Measurements from ENCODE around the gene PANX3. TPM values are rescaled to one million over a fixed set of nuclear protein-coding genes. Genes with fewer than 3 reads are reported as not detected.

Gene PANX3
- total RNA-seq, result not detected

- H3K9me3 Mint-ChIP-seq, result no peaks in the 10 kb centered on the region
- H3K4me1 Mint-ChIP-seq, result no peaks in the 10 kb centered on the region
- no peak for ATAC-seq (replicated peaks)
- no peaks in the 10 kb centered on the region for H3K27me3 Mint-ChIP-seq
- no peak within 1 kb of the TSS for H3K27ac Mint-ChIP-seq
- H3K36me3 Mint-ChIP-seq (ENCODE audit: low read depth), result no peaks in the 10 kb centered on the region
- H3K4me3 Mint-ChIP-seq, result no peak within 1 kb of the TSS
Observed at GRCh38 chr11:124611064-124611463, at the start of gene PANX3. Gene PANX3, plus strand, starts transcription at chr11:124611428. Its CDS starts 129 bp downstream, at chr11:124611557.

DNA sequence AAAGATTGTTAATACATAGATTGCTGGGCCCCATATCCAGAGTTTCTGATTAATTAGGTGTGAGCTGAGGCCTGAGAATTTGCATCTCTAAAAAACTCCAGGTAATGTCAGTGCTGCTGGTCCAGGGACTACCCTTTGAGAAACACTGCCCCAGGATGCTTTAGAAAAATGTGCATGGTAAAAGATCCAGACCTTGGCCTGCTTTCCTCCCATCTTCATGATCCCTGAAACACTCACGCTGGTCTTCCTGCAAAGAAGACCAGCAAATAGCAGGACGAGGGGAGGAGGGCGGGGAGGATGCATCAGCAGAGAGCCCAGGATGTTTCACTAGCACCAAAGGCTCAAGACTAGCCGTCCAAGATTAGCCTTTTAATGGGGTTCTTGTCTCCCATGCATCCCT, 41.5 kb upstream of the PANX3 start, which contains the start of gene OR8A1:
Gene OR8A1 (plus strand): TSS at position 301 of the 400 bp plus-strand sequence. CDS start 123 bp downstream, outside the sequence.
- no peaks in the 10 kb centered on the region for H3K4me1 Mint-ChIP-seq
- no peak within 1 kb of the TSS for H3K27ac Mint-ChIP-seq
- ATAC-seq (replicated peaks), result no peak
- H3K36me3 Mint-ChIP-seq (ENCODE audit: low read depth), result no peaks in the 10 kb centered on the region
- no peaks in the 10 kb centered on the region for H3K9me3 Mint-ChIP-seq
- H3K27me3 Mint-ChIP-seq, result peaks cover 35% of the 10 kb centered on the region
- H3K4me3 Mint-ChIP-seq, result no peak within 1 kb of the TSS

DNA sequence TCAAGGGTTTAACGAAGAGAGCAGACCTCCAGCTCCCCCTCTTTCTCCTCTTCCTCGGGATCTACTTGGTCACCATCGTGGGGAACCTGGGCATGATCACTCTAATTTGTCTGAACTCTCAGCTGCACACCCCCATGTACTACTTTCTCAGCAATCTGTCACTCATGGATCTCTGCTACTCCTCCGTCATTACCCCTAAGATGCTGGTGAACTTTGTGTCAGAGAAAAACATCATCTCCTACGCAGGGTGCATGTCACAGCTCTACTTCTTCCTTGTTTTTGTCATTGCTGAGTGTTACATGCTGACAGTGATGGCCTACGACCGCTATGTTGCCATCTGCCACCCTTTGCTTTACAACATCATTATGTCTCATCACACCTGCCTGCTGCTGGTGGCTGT, 41.1 kb upstream of the PANX3 start:
- H3K27me3 Mint-ChIP-seq, result peaks cover 35% of the 10 kb centered on the region
- no peak overlapping the region for H3K4me3 Mint-ChIP-seq
- no peaks in the 10 kb centered on the region for H3K36me3 Mint-ChIP-seq (ENCODE audit: low read depth)

DNA sequence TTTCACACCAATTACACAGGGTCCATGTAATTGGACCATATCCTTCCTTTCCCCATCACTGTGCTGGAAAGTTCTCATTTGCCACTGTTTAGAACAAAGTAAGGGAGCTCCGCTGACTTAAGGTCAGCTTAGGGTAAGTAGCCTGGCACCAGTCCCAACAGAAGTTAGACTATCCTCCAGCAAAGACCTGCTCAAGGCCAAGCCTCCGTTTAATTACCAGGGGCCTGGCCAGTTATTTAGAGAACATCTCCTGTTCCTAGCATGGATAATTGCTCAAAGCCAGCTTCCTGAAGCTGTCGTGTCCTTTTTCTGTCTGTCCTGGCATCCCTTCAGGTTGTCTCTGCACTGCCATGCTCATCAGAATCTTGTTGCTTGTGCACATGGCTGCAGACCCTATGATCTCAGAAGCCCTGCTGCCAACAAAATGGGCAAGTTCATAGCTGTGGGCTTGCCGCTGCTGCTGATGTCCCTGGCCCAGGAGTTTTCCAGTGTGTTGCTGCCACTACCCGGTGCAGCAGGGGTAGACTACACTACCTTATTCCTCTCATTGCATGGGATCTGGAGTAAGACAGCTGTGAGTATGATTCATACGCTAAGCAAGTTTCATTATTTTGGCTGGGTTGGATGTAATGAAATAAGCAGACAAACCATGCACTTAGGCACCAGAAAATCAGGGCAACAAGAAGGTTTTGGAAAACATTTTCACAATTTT, 33.4 kb upstream of the PANX3 start:
- no peak for ATAC-seq (replicated peaks)
- H3K4me3 Mint-ChIP-seq, result no peak overlapping the region
- H3K4me1 Mint-ChIP-seq, result no peaks in the 10 kb centered on the region
- no peaks in the 10 kb centered on the region for H3K36me3 Mint-ChIP-seq (ENCODE audit: low read depth)
- no peaks in the 10 kb centered on the region for H3K9me3 Mint-ChIP-seq
- H3K27ac Mint-ChIP-seq, result no peak overlapping the region
- peaks cover 26% of the 10 kb centered on the region for H3K27me3 Mint-ChIP-seq

More for the DNA sequence above, 41.1 kb upstream of the PANX3 start:
- no peaks in the 10 kb centered on the region for H3K4me1 Mint-ChIP-seq
- ATAC-seq (replicated peaks), result no peak
- no peaks in the 10 kb centered on the region for H3K9me3 Mint-ChIP-seq
- no peak overlapping the region for H3K27ac Mint-ChIP-seq

- Mint-ChIP-seq H3K27ac (no peak overlapping the region), H3K36me3 (ENCODE audit: low read depth) (no peaks in the 10 kb centered on the region), H3K27me3 (peaks cover 23% of the 10 kb centered on the region), H3K4me1 (no peaks in the 10 kb centered on the region), H3K9me3 (no peaks in the 10 kb centered on the region), H3K4me3 (no peak overlapping the region)
- ATAC-seq (replicated peaks), result no peak
Observed at GRCh38 chr11:124578761-124579160, 32.5 kb upstream of the PANX3 start.

GRCh38 chr11:124581817-124582216, 29.4 kb upstream of the PANX3 start:
- Mint-ChIP-seq H3K36me3 (ENCODE audit: low read depth) (no peaks in the 10 kb centered on the region), H3K4me1 (no peaks in the 10 kb centered on the region), H3K27ac (no peak overlapping the region), H3K9me3 (no peaks in the 10 kb centered on the region), H3K4me3 (no peak overlapping the region), H3K27me3 (peaks cover 9% of the 10 kb centered on the region)
- no peak for ATAC-seq (replicated peaks)

DNA sequence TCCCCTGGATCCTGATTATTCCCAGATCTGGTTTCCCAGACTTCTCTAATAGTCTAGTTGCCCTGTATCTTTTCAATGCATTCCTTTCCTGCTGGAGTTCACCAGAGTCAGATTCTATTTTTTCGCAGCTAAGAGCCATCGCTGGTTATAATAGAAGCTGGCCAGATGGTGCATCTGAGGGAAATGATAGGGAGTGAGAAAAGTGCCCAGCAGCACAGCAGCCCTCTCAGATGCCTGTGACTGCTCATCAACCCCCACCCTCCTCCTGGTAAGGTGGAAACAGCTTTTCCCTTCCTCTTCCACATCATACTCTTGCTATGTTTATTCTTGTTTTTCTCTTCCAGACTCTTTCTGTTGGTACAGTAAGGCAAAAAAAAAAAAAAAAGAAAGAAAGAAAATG, 28.7 kb upstream of the PANX3 start:
- Mint-ChIP-seq H3K27me3 (peaks cover 14% of the 10 kb centered on the region), H3K9me3 (no peaks in the 10 kb centered on the region), H3K36me3 (ENCODE audit: low read depth) (no peaks in the 10 kb centered on the region), H3K27ac (no peak overlapping the region), H3K4me1 (no peaks in the 10 kb centered on the region), H3K4me3 (no peak overlapping the region)
- no peak for ATAC-seq (replicated peaks)

DNA sequence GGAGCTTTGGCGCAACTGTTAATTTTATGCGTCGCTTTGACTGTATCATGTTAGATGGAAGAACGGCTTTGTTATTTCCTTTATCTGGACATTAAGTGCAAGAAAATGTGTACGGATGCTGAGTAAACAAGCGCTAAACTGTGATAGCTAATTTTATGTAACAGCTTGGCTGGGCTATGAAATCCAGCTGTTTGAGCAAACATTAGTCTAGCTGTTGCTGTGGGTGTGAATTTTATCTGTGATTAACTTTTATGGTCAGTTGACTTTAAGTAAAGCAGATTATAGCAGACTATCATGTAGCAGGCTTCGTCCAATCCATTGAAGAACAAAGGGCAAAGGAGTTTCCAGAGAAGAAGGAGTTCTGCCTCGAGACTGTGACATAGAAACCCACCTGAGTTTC, 27.4 kb upstream of the PANX3 start:
- Mint-ChIP-seq H3K9me3 (no peaks in the 10 kb centered on the region), H3K4me3 (no peak overlapping the region), H3K27ac (no peak overlapping the region), H3K4me1 (no peaks in the 10 kb centered on the region), H3K36me3 (ENCODE audit: low read depth) (no peaks in the 10 kb centered on the region), H3K27me3 (peaks cover 21% of the 10 kb centered on the region)
- ATAC-seq (replicated peaks), result no peak

DNA sequence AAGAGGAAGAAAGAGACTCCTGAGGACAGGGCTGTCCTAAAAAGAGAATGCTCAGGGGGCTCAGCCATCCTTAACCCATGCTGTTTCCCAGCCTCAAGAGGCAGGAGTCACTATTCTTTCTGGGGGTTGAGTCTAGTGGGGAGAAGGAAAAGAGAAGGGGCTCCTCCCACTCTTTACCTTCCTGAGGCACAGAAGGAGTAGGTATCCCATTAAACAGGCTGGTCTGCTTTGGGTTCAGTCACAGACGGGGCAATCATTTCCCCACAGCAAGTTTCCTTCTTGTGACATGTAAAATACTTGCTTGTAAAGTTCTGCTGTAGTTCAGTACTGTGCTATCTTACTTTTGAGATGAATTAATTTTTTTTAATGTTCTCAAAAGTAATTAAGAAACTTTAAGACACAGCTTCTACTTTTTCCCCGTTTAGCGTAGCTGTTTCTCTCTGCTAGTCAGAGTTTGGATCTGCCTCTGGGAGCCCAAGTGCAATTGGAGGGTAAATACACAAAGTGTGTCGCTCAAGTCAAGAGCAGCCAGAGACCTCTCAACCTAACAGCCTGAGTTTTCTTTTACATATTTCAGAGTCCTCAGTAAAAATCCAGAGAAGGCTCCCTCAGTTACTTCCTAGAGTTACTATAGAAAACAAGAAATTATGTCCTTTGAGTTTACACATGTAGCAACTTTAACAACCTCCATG, 26.4 kb upstream of the PANX3 start:
- Mint-ChIP-seq H3K36me3 (ENCODE audit: low read depth) (no peaks in the 10 kb centered on the region), H3K27ac (no peak overlapping the region), H3K9me3 (no peaks in the 10 kb centered on the region), H3K4me1 (no peaks in the 10 kb centered on the region), H3K4me3 (no peak overlapping the region), H3K27me3 (peaks cover 24% of the 10 kb centered on the region)
- no peak for ATAC-seq (replicated peaks)

DNA sequence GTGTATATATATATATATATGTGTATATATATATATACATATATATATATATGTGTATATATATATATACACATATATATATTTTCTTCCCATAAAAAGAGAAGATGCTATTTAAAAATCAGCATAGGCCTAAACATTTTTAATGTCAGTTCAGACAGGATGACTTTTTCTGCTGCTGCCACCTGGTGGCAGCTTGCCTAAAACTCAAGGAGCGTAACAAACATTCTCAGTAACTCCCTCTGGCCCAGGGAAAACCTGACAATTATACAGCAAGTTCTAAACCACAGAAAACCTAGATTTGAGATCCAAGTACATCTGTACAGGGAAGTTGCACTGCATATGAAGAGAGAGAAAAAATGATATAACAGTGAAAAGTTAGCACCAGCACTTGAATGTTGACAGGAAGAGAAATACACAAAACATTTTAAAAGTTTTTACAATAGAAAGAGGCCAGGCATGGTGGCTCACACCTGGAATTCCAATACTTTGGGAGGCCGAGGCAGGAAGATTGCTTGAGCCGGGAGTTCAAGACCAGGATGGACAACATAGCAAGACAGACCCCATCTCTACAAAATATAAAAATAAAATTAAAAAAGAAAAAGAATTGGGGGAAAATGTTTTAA, 24.9 kb upstream of the PANX3 start:
- Mint-ChIP-seq H3K4me1 (no peaks in the 10 kb centered on the region), H3K27me3 (peaks cover 27% of the 10 kb centered on the region), H3K27ac (no peak overlapping the region), H3K4me3 (no peak overlapping the region), H3K9me3 (no peaks in the 10 kb centered on the region), H3K36me3 (ENCODE audit: low read depth) (no peaks in the 10 kb centered on the region)
- ATAC-seq (replicated peaks), result no peak

- Mint-ChIP-seq H3K9me3 (no peaks in the 10 kb centered on the region), H3K27me3 (peaks cover 29% of the 10 kb centered on the region), H3K4me3 (no peak overlapping the region), H3K36me3 (ENCODE audit: low read depth) (no peaks in the 10 kb centered on the region), H3K27ac (no peak overlapping the region), H3K4me1 (no peaks in the 10 kb centered on the region)
- no peak for ATAC-seq (replicated peaks)
Observed at GRCh38 chr11:124591430-124591829, 19.8 kb upstream of the PANX3 start.

- no peak overlapping the region for H3K27ac Mint-ChIP-seq
- H3K9me3 Mint-ChIP-seq, result no peaks in the 10 kb centered on the region
- no peaks in the 10 kb centered on the region for H3K36me3 Mint-ChIP-seq (ENCODE audit: low read depth)
- peaks cover 19% of the 10 kb centered on the region for H3K27me3 Mint-ChIP-seq
- no peaks in the 10 kb centered on the region for H3K4me1 Mint-ChIP-seq
- no peak overlapping the region for H3K4me3 Mint-ChIP-seq
- ATAC-seq (replicated peaks), result no peak
Observed at GRCh38 chr11:124592627-124593026, 18.6 kb upstream of the PANX3 start.

GRCh38 chr11:124595302-124595701, 15.9 kb upstream of the PANX3 start:
- H3K4me3 Mint-ChIP-seq, result no peak overlapping the region
- ATAC-seq (replicated peaks), result no peak
- H3K27ac Mint-ChIP-seq, result no peak overlapping the region
- H3K27me3 Mint-ChIP-seq, result peaks cover 13% of the 10 kb centered on the region
- H3K9me3 Mint-ChIP-seq, result no peaks in the 10 kb centered on the region
- H3K4me1 Mint-ChIP-seq, result no peaks in the 10 kb centered on the region
- no peaks in the 10 kb centered on the region for H3K36me3 Mint-ChIP-seq (ENCODE audit: low read depth)

DNA sequence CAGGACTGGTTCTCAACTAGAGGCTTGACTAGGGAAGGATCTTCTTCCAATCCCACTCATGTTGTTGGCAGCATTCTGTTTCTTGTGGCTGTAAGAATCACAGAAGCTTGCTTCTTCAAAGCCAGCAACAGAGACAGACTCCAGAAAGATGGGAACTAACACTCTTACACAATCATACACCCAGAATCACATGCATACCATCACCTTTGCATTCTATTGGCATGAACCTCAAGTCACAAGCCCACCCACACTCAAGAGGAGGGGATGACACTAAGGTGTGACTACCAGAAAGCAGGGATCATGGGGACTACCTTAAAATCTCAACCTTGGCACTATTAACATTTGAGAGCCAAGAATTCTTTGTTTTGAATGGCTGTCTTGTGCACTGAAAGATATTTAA, 13.6 kb upstream of the PANX3 start:
- H3K36me3 Mint-ChIP-seq (ENCODE audit: low read depth), result no peaks in the 10 kb centered on the region
- peaks cover 27% of the 10 kb centered on the region for H3K27me3 Mint-ChIP-seq
- H3K27ac Mint-ChIP-seq, result no peak overlapping the region

More for the DNA sequence above, 13.6 kb upstream of the PANX3 start:
- Mint-ChIP-seq H3K9me3 (no peaks in the 10 kb centered on the region), H3K4me3 (no peak overlapping the region), H3K4me1 (no peaks in the 10 kb centered on the region)
- no peak for ATAC-seq (replicated peaks)

Measured in activated T-helper 17 cell treated with anti-CD3 and anti-CD28 coated beads, Interleukin-2, amount 50 U/mL, for 72 hours (primary cell).